GM10248 (cell line): Measurements from ENCODE around the gene PCP2.

Experiments used
- CTCF ChIA-PET: fragments of 300-600 bp; sonication (Branson Sonifier 250); formaldehyde crosslinking; extraction: SDS; loops from one replicate; lab custom pipeline; 2021; ENCODE audit warnings: antibody characterized with exemption; lab: Yijun Ruan, JAX
- POLR2A ChIA-PET: fragments of 350-650 bp; sonication (Branson Sonifier 250); formaldehyde crosslinking; extraction: SDS; loops from one replicate; lab custom pipeline; 2020; ENCODE audit warnings: antibody characterized with exemption; lab: Yijun Ruan, JAX
- DNase-seq: peaks from one replicate; pipeline ENCODE4 v3.0.0; 2012; ENCODE audit errors: extremely low spot score
- CTCF ChIP-seq: IDR thresholded peaks from 2 replicates; pipeline ENCODE4 v1.5.1; 2012; ENCODE audit warnings: mild to moderate bottlenecking, low read depth; ENCODE audit errors: extremely low read depth, missing control alignments, control extremely low read depth

PCP2 gene

GRCh38 chr19:7605490-7606222 lies 27.9 kb downstream of the PCP2 start:
- POLR2A ChIA-PET: no interaction called here
- CTCF ChIA-PET: interaction anchor here (2.0 kb wide), 1 partner anchor 37 kb away, joined by 10 read pairs; no protein-coding TSS in a partner anchor
- peak; percentile 47 for DNase-seq
- no peak for TF ChIP-seq CTCF

- ChIA-PET CTCF (interaction anchor here (0.9 to 1.0 kb wide), 2 partner anchors 37 to 265 kb away, joined by 3 read pairs; no protein-coding TSS in a partner anchor), POLR2A (no interaction called here)
Measured at GRCh38 chr19:7603919-7604318, 29.6 kb downstream of the PCP2 start.

GRCh38 chr19:7602935-7603497 lies 30.5 kb downstream of the PCP2 start:
- no peak for DNase-seq
- TF ChIP-seq CTCF: no peak
- ChIA-PET POLR2A (no interaction called here), CTCF (no interaction called here)

More at GRCh38 chr19:7603919-7604318, 29.6 kb downstream of the PCP2 start:
- DNase-seq: no peak
- TF ChIP-seq CTCF: no peak

- ChIA-PET POLR2A (no interaction called here), CTCF (no interaction called here)
- no peak for TF ChIP-seq CTCF
- no peak for DNase-seq
Measured at GRCh38 chr19:7602240-7602934, 31.1 kb downstream of the PCP2 start.

GRCh38 chr19:7600721-7601120 lies 32.8 kb downstream of the PCP2 start:
- no peak for DNase-seq
- POLR2A ChIA-PET: no interaction called here
- TF ChIP-seq CTCF: no peak
- CTCF ChIA-PET: no interaction called here

- no peak for TF ChIP-seq CTCF
- no peak for DNase-seq
- POLR2A ChIA-PET: no interaction called here
- CTCF ChIA-PET: interaction anchor here (0.9 to 1.6 kb wide), 4 partner anchors 11 to 202 kb away, joined by 3 to 5 read pairs (median 4); no protein-coding TSS in a partner anchor
Measured at GRCh38 chr19:7598180-7598579, 35.3 kb downstream of the PCP2 start.
